GM06990 (cell line): ENCODE measurements around the gene BRD4.

Source experiments
- DNase-seq: peaks from one replicate; pipeline ENCODE4 v3.0.0-alpha.2; 2011; ENCODE audit not compliant: insufficient read length; ENCODE audit errors: extremely low read depth
- H3K27me3 ChIP-seq: replicated peaks from 2 replicates; pipeline ENCODE4 v1.6.0; 2011; ENCODE audit warnings: low read length; ENCODE audit not compliant: control insufficient read depth, insufficient read depth
- H3K36me3 ChIP-seq: 2 replicates; pipeline ENCODE4 v1.5.1; 2011; ENCODE audit warnings: low read length; ENCODE audit not compliant: control insufficient read depth, insufficient read depth
- H3K4me3 ChIP-seq: replicated peaks from 2 replicates; pipeline ENCODE4 v1.5.1; 2011; ENCODE audit warnings: low read depth, mild to moderate bottlenecking, control low read depth, low read length
- TF ChIP-seq, protein P1 (sequence below): IDR thresholded peaks from 2 replicates; pipeline ENCODE4 v1.5.1; 2011; ENCODE audit warnings: low read length, control low read depth, mild to moderate bottlenecking, inconsistent platforms; ENCODE audit not compliant: insufficient read depth, poor library complexity, severe bottlenecking

BRD4 gene

DNA sequence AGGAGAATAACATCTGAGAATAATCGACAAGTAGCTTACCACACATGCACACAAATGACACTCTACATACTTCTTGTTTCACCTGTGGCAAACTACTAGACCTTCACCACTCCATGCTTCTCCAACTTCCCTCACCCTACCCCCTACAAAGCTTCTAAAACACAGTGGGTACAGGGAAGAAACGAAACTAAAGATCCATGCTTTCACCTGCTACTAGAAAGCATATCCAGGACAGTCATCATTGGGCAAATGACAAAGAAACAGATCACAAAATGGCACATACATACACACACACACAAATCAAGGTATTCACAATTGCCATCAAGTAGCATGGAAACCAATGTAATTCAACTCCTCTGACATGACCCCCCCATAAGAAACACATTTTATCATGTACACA lies 10.6 kb downstream of the BRD4 start:
- no peaks in the 10 kb centered on the region; the same call in 1 of the 2 replicates for H3K36me3 ChIP-seq
- DNase-seq: no peak
- no peaks in the 10 kb centered on the region for H3K27me3 ChIP-seq
- TF ChIP-seq, protein P1, sequence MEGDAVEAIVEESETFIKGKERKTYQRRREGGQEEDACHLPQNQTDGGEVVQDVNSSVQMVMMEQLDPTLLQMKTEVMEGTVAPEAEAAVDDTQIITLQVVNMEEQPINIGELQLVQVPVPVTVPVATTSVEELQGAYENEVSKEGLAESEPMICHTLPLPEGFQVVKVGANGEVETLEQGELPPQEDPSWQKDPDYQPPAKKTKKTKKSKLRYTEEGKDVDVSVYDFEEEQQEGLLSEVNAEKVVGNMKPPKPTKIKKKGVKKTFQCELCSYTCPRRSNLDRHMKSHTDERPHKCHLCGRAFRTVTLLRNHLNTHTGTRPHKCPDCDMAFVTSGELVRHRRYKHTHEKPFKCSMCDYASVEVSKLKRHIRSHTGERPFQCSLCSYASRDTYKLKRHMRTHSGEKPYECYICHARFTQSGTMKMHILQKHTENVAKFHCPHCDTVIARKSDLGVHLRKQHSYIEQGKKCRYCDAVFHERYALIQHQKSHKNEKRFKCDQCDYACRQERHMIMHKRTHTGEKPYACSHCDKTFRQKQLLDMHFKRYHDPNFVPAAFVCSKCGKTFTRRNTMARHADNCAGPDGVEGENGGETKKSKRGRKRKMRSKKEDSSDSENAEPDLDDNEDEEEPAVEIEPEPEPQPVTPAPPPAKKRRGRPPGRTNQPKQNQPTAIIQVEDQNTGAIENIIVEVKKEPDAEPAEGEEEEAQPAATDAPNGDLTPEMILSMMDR: no peak
- no peak overlapping the region for H3K4me3 ChIP-seq

DNA sequence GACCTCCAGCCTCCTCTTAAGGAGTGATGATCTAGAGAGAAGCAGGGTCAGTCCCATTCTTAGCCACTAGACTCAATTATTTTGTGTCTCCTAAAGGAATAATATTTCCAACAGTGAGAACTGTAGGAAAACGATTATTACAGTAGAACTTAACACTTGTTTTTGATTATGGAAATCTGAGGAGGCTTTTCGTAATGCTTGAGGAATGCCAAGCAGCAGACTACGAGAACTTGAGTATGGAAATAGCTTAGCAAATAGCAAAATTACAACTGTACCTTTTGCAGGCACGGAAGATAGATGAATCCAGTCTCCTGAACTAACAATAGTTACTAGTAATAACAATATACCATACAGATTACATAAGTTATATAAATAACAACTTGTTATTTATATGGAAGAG lies 12.2 kb downstream of the BRD4 start:
- TF ChIP-seq, protein P1: no peak
- H3K36me3 ChIP-seq: no peaks in the 10 kb centered on the region; the same call in 1 of the 2 replicates
- no peaks in the 10 kb centered on the region for H3K27me3 ChIP-seq
- no peak for DNase-seq
- no peak overlapping the region for H3K4me3 ChIP-seq

DNA sequence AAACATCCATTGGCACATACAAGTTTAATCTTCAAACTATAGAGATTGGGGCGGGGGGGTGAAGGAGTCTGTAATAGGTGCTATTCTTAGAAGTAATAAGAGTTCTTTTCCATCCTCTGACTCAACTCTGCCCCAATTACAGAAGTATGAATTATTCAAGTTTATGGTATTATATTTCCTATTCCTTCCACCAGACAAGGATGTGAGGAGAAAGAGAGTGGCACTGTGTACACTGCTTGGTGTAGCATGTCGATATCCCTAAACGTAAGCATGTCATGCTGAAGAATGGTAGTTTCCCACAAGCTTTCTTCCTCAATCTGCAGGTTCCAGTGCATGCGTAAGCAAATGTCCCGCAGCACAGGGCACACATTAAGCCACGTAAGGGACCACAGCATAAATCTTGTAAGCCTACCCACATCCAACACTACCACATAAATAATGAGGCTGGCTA lies 14.1 kb downstream of the BRD4 start:
- Histone ChIP-seq H3K36me3 (no peaks in the 10 kb centered on the region; the same call in 1 of the 2 replicates), H3K4me3 (no peak overlapping the region), H3K27me3 (no peaks in the 10 kb centered on the region)
- TF ChIP-seq, protein P1: no peak
- no peak for DNase-seq

DNA sequence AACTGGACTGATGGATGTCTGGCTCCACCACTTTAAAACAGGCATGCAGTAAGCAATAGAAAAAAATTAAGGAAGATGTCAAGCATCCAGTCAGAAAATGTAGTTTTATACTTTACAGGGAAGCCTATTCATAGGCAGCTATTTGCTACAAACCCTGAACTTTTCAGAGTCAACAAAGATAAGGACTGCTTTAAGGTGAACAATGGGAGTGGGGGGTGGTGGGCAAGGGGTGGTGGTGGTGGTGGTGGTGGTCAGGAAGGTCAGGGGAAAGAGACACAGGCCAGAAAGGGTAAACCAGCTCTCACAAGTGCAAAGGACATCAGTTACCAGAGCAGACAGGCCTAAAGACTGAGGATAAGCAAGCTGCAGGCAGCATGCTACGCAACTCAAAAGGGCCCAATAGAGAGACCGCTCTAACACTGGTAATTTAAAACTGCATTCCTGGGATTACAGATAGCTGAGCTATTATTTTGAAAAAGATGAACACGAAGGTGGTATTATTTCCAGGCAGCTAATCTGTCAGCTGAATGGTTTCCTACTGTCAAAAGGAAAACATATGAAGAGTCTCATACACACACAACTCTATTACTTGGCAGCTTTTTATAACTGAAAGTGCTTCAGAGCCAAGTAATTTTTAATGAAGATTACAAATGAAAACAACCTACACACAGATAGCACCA lies 14.8 kb downstream of the BRD4 start:
- no peaks in the 10 kb centered on the region; the same call in 1 of the 2 replicates for H3K36me3 ChIP-seq
- TF ChIP-seq, protein P1: no peak
- no peaks in the 10 kb centered on the region for H3K27me3 ChIP-seq
- no peak for DNase-seq
- no peak overlapping the region for H3K4me3 ChIP-seq

DNA sequence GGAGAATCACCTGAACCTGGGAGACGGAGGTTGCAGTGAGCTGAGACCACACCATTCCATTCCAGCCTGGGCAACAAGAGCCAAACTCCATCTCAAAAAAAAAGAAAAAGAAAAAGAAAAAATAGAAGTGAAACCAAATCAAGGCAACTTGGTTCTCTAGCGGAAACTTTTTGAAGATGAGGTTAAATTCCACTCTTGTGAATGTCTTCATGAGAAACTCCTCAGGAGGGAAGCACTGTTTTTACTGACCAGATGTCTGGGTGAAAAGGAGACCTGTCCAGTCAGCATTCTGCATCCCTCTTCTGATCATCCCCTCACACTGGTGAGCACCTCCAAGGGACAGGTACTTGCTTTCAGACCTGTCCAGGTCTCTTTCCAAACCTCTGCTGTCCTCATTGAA lies 15.8 kb downstream of the BRD4 start:
- DNase-seq: no peak
- Histone ChIP-seq H3K27me3 (no peaks in the 10 kb centered on the region), H3K4me3 (peak overlapping the region; percentile 38; the same call in 1 of the 2 replicates), H3K36me3 (no peaks in the 10 kb centered on the region; the same call in 1 of the 2 replicates)
- TF ChIP-seq, protein P1: no peak
